ENCODE measurements around the gene KCTD1. TPM values are rescaled to one million over a fixed set of nuclear protein-coding genes. Genes with fewer than 3 reads are reported as not detected.

The KCTD1 gene
- total RNA-seq, 2 experiments from 2014 or later = 10.1 to 10.3 TPM

GRCh38 chr18:26471826-26472225 is 76.5 kb downstream of the KCTD1 start:
- H3K4me2 ChIP-seq (ENCODE audit: low read length) = no peak overlapping the region
- no peak overlapping the region for H3K27ac ChIP-seq (ENCODE audit: low read depth, low read length, poor library complexity, severe bottlenecking)
- no peaks in the 10 kb centered on the region for H4K20me1 ChIP-seq (ENCODE audit: insufficient read depth, low read length)
- intact Hi-C loops (cut with micrococcal nuclease; ENCODE audit: unreplicated experiment) = no loop called here
- BruUV-seq (replicated peaks) = no TSS peak
- H2AFZ ChIP-seq (ENCODE audit: low read length) = no peak overlapping the region
- H3K4me3 ChIP-seq (ENCODE audit: low read depth, low read length, poor library complexity, severe bottlenecking) = no peak overlapping the region
- H3K9me3 ChIP-seq (ENCODE audit: low read length) = no peaks in the 10 kb centered on the region
- H3K79me2 ChIP-seq (ENCODE audit: insufficient read depth, low read depth, low read length) = no peaks in the 10 kb centered on the region
- H3K4me1 ChIP-seq (ENCODE audit: insufficient read depth, low read length, poor library complexity, severe bottlenecking) = peaks cover 30% of the 10 kb centered on the region
- ChIA-PET CTCF (ENCODE audit: unreplicated experiment) (no interaction called here), POLR2A (interaction anchor here (1.1 to 3.2 kb wide), 3 partner anchors 9 to 34 kb away, joined by 4 to 21 read pairs (median 4); no protein-coding TSS in a partner anchor)
- no peaks in the 10 kb centered on the region for H3K9me2 ChIP-seq (ENCODE audit: insufficient read depth, low read length)
- TF ChIP-seq CTCF (conservative IDR thresholded peaks at IDR 0.05; ENCODE audit: low read length) (no peak), EZH2phosphoT487 (IDR thresholded peaks at IDR 0.05; ENCODE audit: borderline replicate concordance, low read depth, low read length) (no peak)
- no peaks in the 10 kb centered on the region for H3K36me3 ChIP-seq (ENCODE audit: insufficient read depth, low read length)
- DNase-seq (ENCODE audit: low spot score) = no peak

GRCh38 chr18:26471027-26471426 is 77.3 kb downstream of the KCTD1 start:
- Histone ChIP-seq H2AFZ (ENCODE audit: low read length) (peak overlapping the region; percentile 80; the same call in 1 of the 2 replicates), H3K79me2 (ENCODE audit: insufficient read depth, low read depth, low read length) (no peaks in the 10 kb centered on the region), H4K20me1 (ENCODE audit: insufficient read depth, low read length) (no peaks in the 10 kb centered on the region), H3K9me3 (ENCODE audit: low read length) (no peaks in the 10 kb centered on the region), H3K4me1 (ENCODE audit: insufficient read depth, low read length, poor library complexity, severe bottlenecking) (peaks cover 30% of the 10 kb centered on the region), H3K36me3 (ENCODE audit: insufficient read depth, low read length) (no peaks in the 10 kb centered on the region), H3K9me2 (ENCODE audit: insufficient read depth, low read length) (no peaks in the 10 kb centered on the region), H3K27ac (ENCODE audit: low read depth, low read length, poor library complexity, severe bottlenecking) (peak overlapping the region; percentile 65), H3K4me3 (ENCODE audit: low read depth, low read length, poor library complexity, severe bottlenecking) (peak overlapping the region; percentile 41), H3K4me2 (ENCODE audit: low read length) (peak overlapping the region; percentile 77; the same call in 1 of the 2 replicates)
- no peak for TF ChIP-seq EZH2phosphoT487 (IDR thresholded peaks at IDR 0.05; ENCODE audit: borderline replicate concordance, low read depth, low read length)
- no peak for TF ChIP-seq CTCF (conservative IDR thresholded peaks at IDR 0.05; ENCODE audit: low read length)
- no TSS peak for BruUV-seq (replicated peaks)
- ChIA-PET CTCF (ENCODE audit: unreplicated experiment) (interaction anchor here (2.8 kb wide), 1 partner anchor 11 kb away, joined by 13 read pairs; no protein-coding TSS in a partner anchor), POLR2A (interaction anchor here (0.7 to 3.2 kb wide), 9 partner anchors 8 to 1173 kb away, joined by 3 to 21 read pairs (median 4); no protein-coding TSS in a partner anchor)
- intact Hi-C loops (cut with micrococcal nuclease; ENCODE audit: unreplicated experiment) = no loop called here
- DNase-seq (ENCODE audit: low spot score) = no peak

- Histone ChIP-seq H3K4me2 (ENCODE audit: low read length) (peak overlapping the region; percentile 77), H3K4me3 (ENCODE audit: low read depth, low read length, poor library complexity, severe bottlenecking) (peak overlapping the region; percentile 41), H3K4me1 (ENCODE audit: insufficient read depth, low read length, poor library complexity, severe bottlenecking) (peaks cover 30% of the 10 kb centered on the region), H2AFZ (ENCODE audit: low read length) (peak overlapping the region; percentile 80), H3K9me3 (ENCODE audit: low read length) (no peaks in the 10 kb centered on the region), H4K20me1 (ENCODE audit: insufficient read depth, low read length) (no peaks in the 10 kb centered on the region), H3K36me3 (ENCODE audit: insufficient read depth, low read length) (no peaks in the 10 kb centered on the region), H3K27ac (ENCODE audit: low read depth, low read length, poor library complexity, severe bottlenecking) (peak overlapping the region; percentile 65), H3K9me2 (ENCODE audit: insufficient read depth, low read length) (no peaks in the 10 kb centered on the region), H3K79me2 (ENCODE audit: insufficient read depth, low read depth, low read length) (no peaks in the 10 kb centered on the region)
- ChIA-PET CTCF (ENCODE audit: unreplicated experiment) (interaction anchor here (2.8 kb wide), 1 partner anchor 10 kb away, joined by 13 read pairs; no protein-coding TSS in a partner anchor), POLR2A (interaction anchor here (1.0 to 3.2 kb wide), 7 partner anchors 10 to 87 kb away, joined by 3 to 21 read pairs (median 4); no protein-coding TSS in a partner anchor)
- BruUV-seq (replicated peaks) = TSS peak; percentile 76
- TF ChIP-seq CTCF (conservative IDR thresholded peaks at IDR 0.05; ENCODE audit: low read length) (no peak), EZH2phosphoT487 (IDR thresholded peaks at IDR 0.05; ENCODE audit: borderline replicate concordance, low read depth, low read length) (no peak)
- intact Hi-C loops (cut with micrococcal nuclease; ENCODE audit: unreplicated experiment) = no loop called here
- DNase-seq (ENCODE audit: low spot score) = peak; percentile 80
Measured at GRCh38 chr18:26470011-26470637, 78.2 kb downstream of the KCTD1 start.

Measured in OCI-LY7 (cell line).